Measurements from ENCODE around the gene CLASP1. TPM values are rescaled to one million over a fixed set of nuclear protein-coding genes. Genes with fewer than 3 reads are reported as not detected.

CLASP1 gene
- total and polyA plus RNA-seq, 4 experiments from 2014 or later: 3.3 to 68.7 (median 42.1) TPM

GRCh38 chr2:121638333-121638732 is 10.9 kb downstream of the CLASP1 start:
- H3K9me3 Mint-ChIP-seq: peaks cover 0 to 4% (median 0%) of the 10 kb centered on the region in 8 donors
- Histone ChIP-seq H3K27me3 (ENCODE audit: insufficient read depth, low read length) (no peaks in the 10 kb centered on the region), H3K4me3 (ENCODE audit: low read length in 2 of 2) (no peak overlapping the region), H3K9me3 (ENCODE audit: control insufficient read depth in 1 of 2, low read length in 2 of 2) (no peaks in the 10 kb centered on the region), H3K27ac (ENCODE audit: low read depth, low read length) (no peak overlapping the region), H3K36me3 (ENCODE audit: insufficient read depth, low read length) (no peaks in the 10 kb centered on the region), H3K4me1 (ENCODE audit: insufficient read depth, low read length) (peaks cover 29% of the 10 kb centered on the region)
- CTCF ChIA-PET (ENCODE audit: partially characterized antibody): no interaction called here
- H3K27ac Mint-ChIP-seq: peak overlapping the region in 1 of 7 donors; percentile 5
- no peaks in the 10 kb centered on the region for H3K27me3 Mint-ChIP-seq
- intact Hi-C loops (cut with micrococcal nuclease): no loop called here
- peaks cover 36 to 48% (median 44%) of the 10 kb centered on the region in 4 donors for H3K4me1 Mint-ChIP-seq
- no peak for DNase-seq
- no peak overlapping the region for H3K4me3 Mint-ChIP-seq
- POLR2A ChIA-PET (ENCODE audit: partially characterized antibody): no interaction called here
- H3K36me3 Mint-ChIP-seq: peaks cover 28 to 29% of the 10 kb centered on the region in 2 donors

GRCh38 chr2:121635371-121635770 is 13.9 kb downstream of the CLASP1 start:
- intact Hi-C loops (cut with micrococcal nuclease): no loop called here
- ChIA-PET CTCF (ENCODE audit: partially characterized antibody) (interaction anchor here (2.0 kb wide), 1 partner anchor 16 kb away, joined by 5 read pairs; no protein-coding TSS in a partner anchor), POLR2A (ENCODE audit: partially characterized antibody) (interaction anchor here (1.0 to 2.7 kb wide), 3 partner anchors 10 to 14 kb away, joined by 3 to 14 read pairs (median 5); partner anchors contain the start of gene CLASP1)
- H3K27me3 ChIP-seq (ENCODE audit: insufficient read depth, low read length): no peaks in the 10 kb centered on the region
- Mint-ChIP-seq H3K27me3 (no peaks in the 10 kb centered on the region), H3K4me3 (peak overlapping the region in 1 of 8 donors; percentile 8), H3K27ac (peak overlapping the region in 1 of 7 donors; percentile 81), H3K36me3 (peaks cover 19 to 23% of the 10 kb centered on the region in 2 donors), H3K9me3 (peaks cover 0 to 4% (median 0%) of the 10 kb centered on the region in 8 donors), H3K4me1 (peaks cover 23 to 39% (median 35%) of the 10 kb centered on the region in 4 donors)
- no peak overlapping the region for H3K4me3 ChIP-seq (ENCODE audit: low read length in 2 of 2)
- no peaks in the 10 kb centered on the region for H3K36me3 ChIP-seq (ENCODE audit: insufficient read depth, low read length)
- H3K9me3 ChIP-seq (ENCODE audit: control insufficient read depth in 1 of 2, low read length in 2 of 2): no peaks in the 10 kb centered on the region
- no peak overlapping the region for H3K27ac ChIP-seq (ENCODE audit: low read depth, low read length)
- peaks cover 20% of the 10 kb centered on the region for H3K4me1 ChIP-seq (ENCODE audit: insufficient read depth, low read length)
- DNase-seq: no peak

GRCh38 chr2:121634354-121635307 is 14.6 kb downstream of the CLASP1 start:
- intact Hi-C loops (cut with micrococcal nuclease): no loop called here
- Mint-ChIP-seq H3K27me3 (no peaks in the 10 kb centered on the region), H3K27ac (peak overlapping the region; percentile 20 to 81 (median 43)), H3K4me3 (peak overlapping the region in 6 of 8 donors; percentile 8 to 42 (median 20)), H3K9me3 (peaks cover 0 to 4% (median 0%) of the 10 kb centered on the region in 8 donors), H3K4me1 (peaks cover 25 to 43% (median 35%) of the 10 kb centered on the region in 4 donors), H3K36me3 (peaks cover 13 to 18% of the 10 kb centered on the region in 2 donors)
- H3K4me1 ChIP-seq (ENCODE audit: insufficient read depth, low read length): peaks cover 20% of the 10 kb centered on the region
- DNase-seq: no peak
- H3K27me3 ChIP-seq (ENCODE audit: insufficient read depth, low read length): no peaks in the 10 kb centered on the region
- no peaks in the 10 kb centered on the region for H3K9me3 ChIP-seq (ENCODE audit: control insufficient read depth in 1 of 2, low read length in 2 of 2)
- no peak overlapping the region for H3K27ac ChIP-seq (ENCODE audit: low read depth, low read length)
- no peak overlapping the region for H3K4me3 ChIP-seq (ENCODE audit: low read length in 2 of 2)
- ChIA-PET POLR2A (ENCODE audit: partially characterized antibody) (interaction anchor here (0.8 to 2.7 kb wide), 5 partner anchors 11 to 104 kb away, joined by 3 to 14 read pairs (median 3); partner anchors contain the start of genes CLASP1 and RNU4ATAC), CTCF (ENCODE audit: partially characterized antibody) (interaction anchor here (0.7 to 2.0 kb wide), 2 partner anchors 17 to 65 kb away, joined by 3 to 5 read pairs; no protein-coding TSS in a partner anchor)
- no peaks in the 10 kb centered on the region for H3K36me3 ChIP-seq (ENCODE audit: insufficient read depth, low read length)

GRCh38 chr2:121633463-121633862 is 15.8 kb downstream of the CLASP1 start:
- peaks cover 8 to 14% of the 10 kb centered on the region in 2 donors for H3K36me3 Mint-ChIP-seq
- Histone ChIP-seq H3K9me3 (ENCODE audit: control insufficient read depth in 1 of 2, low read length in 2 of 2) (no peaks in the 10 kb centered on the region), H3K27me3 (ENCODE audit: insufficient read depth, low read length) (no peaks in the 10 kb centered on the region), H3K4me1 (ENCODE audit: insufficient read depth, low read length) (peaks cover 20% of the 10 kb centered on the region), H3K27ac (ENCODE audit: low read depth, low read length) (no peak overlapping the region), H3K4me3 (ENCODE audit: low read length in 2 of 2) (no peak overlapping the region), H3K36me3 (ENCODE audit: insufficient read depth, low read length) (no peaks in the 10 kb centered on the region)
- no peak for DNase-seq
- H3K4me1 Mint-ChIP-seq: peaks cover 25 to 42% (median 38%) of the 10 kb centered on the region in 4 donors
- no peak overlapping the region for H3K4me3 Mint-ChIP-seq
- H3K27me3 Mint-ChIP-seq: no peaks in the 10 kb centered on the region
- H3K9me3 Mint-ChIP-seq: peaks cover 0 to 4% (median 0%) of the 10 kb centered on the region in 8 donors
- intact Hi-C loops (cut with micrococcal nuclease): no loop called here
- POLR2A ChIA-PET (ENCODE audit: partially characterized antibody): no interaction called here
- CTCF ChIA-PET (ENCODE audit: partially characterized antibody): no interaction called here
- no peak overlapping the region for H3K27ac Mint-ChIP-seq

- POLR2A ChIA-PET (ENCODE audit: partially characterized antibody): no interaction called here
Observed at GRCh38 chr2:121627525-121628050, 21.7 kb downstream of the CLASP1 start.

GRCh38 chr2:121626777-121627524 is 22.3 kb downstream of the CLASP1 start:
- no peaks in the 10 kb centered on the region for H3K9me3 ChIP-seq (ENCODE audit: control insufficient read depth in 1 of 2, low read length in 2 of 2)
- Mint-ChIP-seq H3K4me1 (peaks cover 13 to 29% (median 22%) of the 10 kb centered on the region in 4 donors), H3K4me3 (no peak overlapping the region), H3K9me3 (no peaks in the 10 kb centered on the region), H3K27ac (peak overlapping the region in 1 of 7 donors; percentile 18), H3K27me3 (no peaks in the 10 kb centered on the region), H3K36me3 (peaks cover 11 to 16% of the 10 kb centered on the region in 2 donors)
- ChIA-PET POLR2A (ENCODE audit: partially characterized antibody) (interaction anchor here (1.8 kb wide), 1 partner anchor 21 kb away, joined by 4 read pairs; no protein-coding TSS in a partner anchor), CTCF (ENCODE audit: partially characterized antibody) (interaction anchor here (0.7 to 1.2 kb wide), 2 partner anchors 13 to 96 kb away, joined by 3 to 5 read pairs; no protein-coding TSS in a partner anchor)
- no peak for DNase-seq
- no peaks in the 10 kb centered on the region for H3K27me3 ChIP-seq (ENCODE audit: insufficient read depth, low read length)
- H3K4me1 ChIP-seq (ENCODE audit: insufficient read depth, low read length): no peaks in the 10 kb centered on the region
- intact Hi-C loops (cut with micrococcal nuclease): no loop called here
- no peaks in the 10 kb centered on the region for H3K36me3 ChIP-seq (ENCODE audit: insufficient read depth, low read length)
- no peak overlapping the region for H3K27ac ChIP-seq (ENCODE audit: low read depth, low read length)
- no peak overlapping the region for H3K4me3 ChIP-seq (ENCODE audit: low read length in 2 of 2)

More at GRCh38 chr2:121627525-121628050, 21.7 kb downstream of the CLASP1 start:
- H3K36me3 Mint-ChIP-seq: peaks cover 11 to 15% of the 10 kb centered on the region in 2 donors
- Histone ChIP-seq H3K27ac (ENCODE audit: low read depth, low read length) (no peak overlapping the region), H3K9me3 (ENCODE audit: control insufficient read depth in 1 of 2, low read length in 2 of 2) (no peaks in the 10 kb centered on the region), H3K36me3 (ENCODE audit: insufficient read depth, low read length) (no peaks in the 10 kb centered on the region), H3K4me3 (ENCODE audit: low read length in 2 of 2) (no peak overlapping the region), H3K4me1 (ENCODE audit: insufficient read depth, low read length) (no peaks in the 10 kb centered on the region), H3K27me3 (ENCODE audit: insufficient read depth, low read length) (no peaks in the 10 kb centered on the region)
- H3K27ac Mint-ChIP-seq: no peak overlapping the region
- no peaks in the 10 kb centered on the region for H3K27me3 Mint-ChIP-seq
- peaks cover 13 to 28% (median 22%) of the 10 kb centered on the region in 4 donors for H3K4me1 Mint-ChIP-seq
- CTCF ChIA-PET (ENCODE audit: partially characterized antibody): interaction anchor here (0.7 kb wide), 1 partner anchor 96 kb away, joined by 3 read pairs; no protein-coding TSS in a partner anchor
- no peak overlapping the region for H3K4me3 Mint-ChIP-seq
- DNase-seq: no peak
- H3K9me3 Mint-ChIP-seq: no peaks in the 10 kb centered on the region
- intact Hi-C loops (cut with micrococcal nuclease): no loop called here

Data from CD4-positive, alpha-beta memory T cell (primary cell).